ENCODE data around the gene MGA.

- no peak for TF ChIP-seq CTCF (IDR thresholded peaks at IDR 0.05; ENCODE audit: insufficient read depth, low read length, poor library complexity, severe bottlenecking)
- no peak for TF ChIP-seq EZH2phosphoT487 (conservative IDR thresholded peaks at IDR 0.05; ENCODE audit: low read length)
These were observed 37.3 kb upstream of the MGA start for GRCh38 chr15:41622901-41623300.

Measured in SU-DHL-6 (cell line).